ENCODE data around the gene IL2RA. TPM values are rescaled to one million over a fixed set of nuclear protein-coding genes. Genes with fewer than 3 reads are reported as not detected.

Gene IL2RA
- total and polyA plus RNA-seq, 7 experiments from 2014 or later, result 0.85 to 266 (median 3.3) TPM

GRCh38 chr10:6017781-6018354 is 44.3 kb downstream of the IL2RA start:
- Mint-ChIP-seq H3K27me3 (no peaks in the 10 kb centered on the region), H3K27ac (peak overlapping the region in 1 of 9 donors; percentile 51), H3K9me3 (peaks cover 0 to 6% (median 0%) of the 10 kb centered on the region in 11 donors), H3K4me3 (no peak overlapping the region), H3K36me3 (peaks cover 0 to 59% (median 14%) of the 10 kb centered on the region in 5 donors), H3K4me1 (peaks cover 3 to 62% (median 27%) of the 10 kb centered on the region in 7 donors)
- Histone ChIP-seq H3K4me1 (ENCODE audit: control insufficient read depth in 2 of 2, insufficient read depth in 2 of 2, low read length in 2 of 2) (peaks cover 9 to 15% of the 10 kb centered on the region in 2 donors), H3K27me3 (ENCODE audit: control insufficient read depth in 2 of 2, insufficient read depth in 2 of 2, low read length in 2 of 2) (no peaks in the 10 kb centered on the region), H3K36me3 (ENCODE audit: control insufficient read depth in 2 of 3, insufficient read depth in 3 of 3, low read length in 3 of 3) (no peaks in the 10 kb centered on the region), H3K9me3 (ENCODE audit: control insufficient read depth in 2 of 3, low read length in 3 of 3) (no peaks in the 10 kb centered on the region), H3K27ac (ENCODE audit: low read depth, low read length) (no peak overlapping the region), H3K4me3 (ENCODE audit: low read length) (no peak overlapping the region)
- DNase-seq (no peak), ATAC-seq (no peak)
- CTCF ChIA-PET, result interaction anchor here (1.0 to 1.2 kb wide), 2 partner anchors 35 to 68 kb away, joined by 3 to 4 read pairs; no protein-coding TSS in a partner anchor
- POLR2A ChIA-PET, result interaction anchor here (1.1 kb wide), 1 partner anchor 34 kb away, joined by 3 read pairs; no protein-coding TSS in a partner anchor
- intact Hi-C loops (cut with micrococcal nuclease), result loop anchor here in 1 of 2 donors (10.0 kb wide), 1 partner anchor 187 kb away; the partner anchor contains the start of gene PFKFB3

- ChIA-PET CTCF (interaction anchor here (0.5 to 5.5 kb wide), 27 partner anchors 14 to 392 kb away, joined by 3 to 84 read pairs (median 5); partner anchors contain the start of genes ANKRD16 and FBH1), POLR2A (interaction anchor here (0.6 to 2.8 kb wide), 19 partner anchors 13 to 384 kb away, joined by 3 to 22 read pairs (median 4); no protein-coding TSS in a partner anchor)
- peak overlapping the region in 9 of 10 donors; percentile 5 to 61 (median 36) for H3K4me3 Mint-ChIP-seq
- Histone ChIP-seq H3K36me3 (ENCODE audit: control insufficient read depth in 2 of 3, insufficient read depth in 3 of 3, low read length in 3 of 3) (no peaks in the 10 kb centered on the region), H3K9me3 (ENCODE audit: control insufficient read depth in 2 of 3, low read length in 3 of 3) (no peaks in the 10 kb centered on the region), H3K27me3 (ENCODE audit: control insufficient read depth in 2 of 2, insufficient read depth in 2 of 2, low read length in 2 of 2) (no peaks in the 10 kb centered on the region), H3K4me3 (ENCODE audit: low read length) (no peak overlapping the region), H3K4me1 (ENCODE audit: control insufficient read depth in 2 of 2, insufficient read depth in 2 of 2, low read length in 2 of 2) (peaks cover 9 to 15% of the 10 kb centered on the region in 2 donors), H3K27ac (ENCODE audit: low read depth, low read length) (peak overlapping the region; percentile 82)
- DNase-seq (peak in 7 of 9 donors; percentile 73 to 89 (median 86)), ATAC-seq (peak; percentile 98)
- H3K27me3 Mint-ChIP-seq, result no peaks in the 10 kb centered on the region
- H3K27ac Mint-ChIP-seq, result peak overlapping the region; percentile 85 to 99 (median 96)
- peaks cover 3 to 55% (median 25%) of the 10 kb centered on the region in 7 donors for H3K4me1 Mint-ChIP-seq
- H3K36me3 Mint-ChIP-seq, result peaks cover 0 to 53% (median 7%) of the 10 kb centered on the region in 5 donors
- intact Hi-C loops (cut with micrococcal nuclease), result loop anchor here (1.0 to 10.0 kb wide), 12 partner anchors 24 to 664 kb away; partner anchors contain the start of genes IL15RA (in 2 of the 2), IL2RA (in 2 of the 2) and PFKFB3 (in 1 of the 2)
- peaks cover 0 to 6% (median 0%) of the 10 kb centered on the region in 11 donors for H3K9me3 Mint-ChIP-seq
Measured at GRCh38 chr10:6014241-6014761, 47.9 kb downstream of the IL2RA start.

- peak overlapping the region; percentile 82 for H3K27ac ChIP-seq (ENCODE audit: low read depth, low read length)
- no peaks in the 10 kb centered on the region for H3K36me3 ChIP-seq (ENCODE audit: control insufficient read depth in 2 of 3, insufficient read depth in 3 of 3, low read length in 3 of 3)
- no peak overlapping the region for H3K4me3 ChIP-seq (ENCODE audit: low read length)
- H3K9me3 Mint-ChIP-seq, result no peaks in the 10 kb centered on the region
- POLR2A ChIA-PET, result interaction anchor here (0.6 to 2.8 kb wide), 14 partner anchors 14 to 278 kb away, joined by 3 to 22 read pairs (median 4); no protein-coding TSS in a partner anchor
- peaks cover 3 to 52% (median 21%) of the 10 kb centered on the region in 7 donors for H3K4me1 Mint-ChIP-seq
- DNase-seq, result no peak
- H3K4me3 Mint-ChIP-seq, result peak overlapping the region in 2 of 10 donors; percentile 60 to 61
- H3K36me3 Mint-ChIP-seq, result peaks cover 0 to 49% (median under 1%) of the 10 kb centered on the region in 5 donors
- peak overlapping the region; percentile 85 to 99 (median 96) for H3K27ac Mint-ChIP-seq
- H3K27me3 Mint-ChIP-seq, result no peaks in the 10 kb centered on the region
- no peak for ATAC-seq
- H3K9me3 ChIP-seq (ENCODE audit: control insufficient read depth in 2 of 3, low read length in 3 of 3), result no peaks in the 10 kb centered on the region
- H3K4me1 ChIP-seq (ENCODE audit: control insufficient read depth in 2 of 2, insufficient read depth in 2 of 2, low read length in 2 of 2), result peaks cover 9 to 15% of the 10 kb centered on the region in 2 donors
- H3K27me3 ChIP-seq (ENCODE audit: control insufficient read depth in 2 of 2, insufficient read depth in 2 of 2, low read length in 2 of 2), result no peaks in the 10 kb centered on the region
- CTCF ChIA-PET, result interaction anchor here (0.6 to 5.5 kb wide), 24 partner anchors 10 to 393 kb away, joined by 3 to 84 read pairs (median 5); partner anchors contain the start of genes ANKRD16, FBH1 and PFKFB3
- intact Hi-C loops (cut with micrococcal nuclease), result loop anchor here (1.0 to 10.0 kb wide), 12 partner anchors 25 to 665 kb away; partner anchors contain the start of genes IL15RA (in 2 of the 2), IL2RA (in 2 of the 2) and PFKFB3 (in 1 of the 2)
Measured at GRCh38 chr10:6013413-6014192, 48.6 kb downstream of the IL2RA start.

- no peaks in the 10 kb centered on the region for H3K36me3 ChIP-seq (ENCODE audit: control insufficient read depth in 2 of 3, insufficient read depth in 3 of 3, low read length in 3 of 3)
- ATAC-seq (no peak), DNase-seq (no peak)
- H3K4me1 ChIP-seq (ENCODE audit: control insufficient read depth in 2 of 2, insufficient read depth in 2 of 2, low read length in 2 of 2), result peaks cover 9 to 15% of the 10 kb centered on the region in 2 donors
- H3K9me3 Mint-ChIP-seq, result peaks cover 0 to 8% (median 0%) of the 10 kb centered on the region in 11 donors
- no peak overlapping the region for H3K27ac ChIP-seq (ENCODE audit: low read depth, low read length)
- H3K36me3 Mint-ChIP-seq, result peaks cover 0 to 52% (median 0%) of the 10 kb centered on the region in 5 donors
- H3K9me3 ChIP-seq (ENCODE audit: control insufficient read depth in 2 of 3, low read length in 3 of 3), result peaks cover 0 to 3% (median 0%) of the 10 kb centered on the region in 3 experiments
- H3K4me1 Mint-ChIP-seq, result peaks cover 3 to 45% (median 21%) of the 10 kb centered on the region in 7 donors
- no peak overlapping the region for H3K4me3 Mint-ChIP-seq
- peak overlapping the region in 3 of 9 donors; percentile 9 to 51 (median 48) for H3K27ac Mint-ChIP-seq
- ChIA-PET CTCF (interaction anchor here (0.7 to 5.5 kb wide), 5 partner anchors 11 to 389 kb away, joined by 3 to 84 read pairs (median 5); no protein-coding TSS in a partner anchor), POLR2A (interaction anchor here (0.6 to 2.8 kb wide), 2 partner anchors 38 to 74 kb away, joined by 4 to 22 read pairs; no protein-coding TSS in a partner anchor)
- H3K27me3 ChIP-seq (ENCODE audit: control insufficient read depth in 2 of 2, insufficient read depth in 2 of 2, low read length in 2 of 2), result no peaks in the 10 kb centered on the region
- intact Hi-C loops (cut with micrococcal nuclease), result loop anchor here (5.0 to 10.0 kb wide), 3 partner anchors 35 to 390 kb away; partner anchors contain the start of genes IL15RA (in 1 of the 2) and PFKFB3 (in 1 of the 2)
- H3K4me3 ChIP-seq (ENCODE audit: low read length), result no peak overlapping the region
- H3K27me3 Mint-ChIP-seq, result no peaks in the 10 kb centered on the region
Measured at GRCh38 chr10:6012121-6012905, 49.9 kb downstream of the IL2RA start.

GRCh38 chr10:6011558-6011957 is 50.6 kb downstream of the IL2RA start:
- Histone ChIP-seq H3K36me3 (ENCODE audit: control insufficient read depth in 2 of 3, insufficient read depth in 3 of 3, low read length in 3 of 3) (no peaks in the 10 kb centered on the region), H3K27ac (ENCODE audit: low read depth, low read length) (no peak overlapping the region), H3K4me3 (ENCODE audit: low read length) (no peak overlapping the region), H3K27me3 (ENCODE audit: control insufficient read depth in 2 of 2, insufficient read depth in 2 of 2, low read length in 2 of 2) (no peaks in the 10 kb centered on the region), H3K4me1 (ENCODE audit: control insufficient read depth in 2 of 2, insufficient read depth in 2 of 2, low read length in 2 of 2) (peaks cover 9 to 15% of the 10 kb centered on the region in 2 donors), H3K9me3 (ENCODE audit: control insufficient read depth in 2 of 3, low read length in 3 of 3) (peaks cover 0 to 4% (median 0%) of the 10 kb centered on the region in 3 experiments)
- H3K27me3 Mint-ChIP-seq, result peaks cover 0 to 4% (median 0%) of the 10 kb centered on the region in 5 donors
- DNase-seq (no peak), ATAC-seq (no peak)
- H3K27ac Mint-ChIP-seq, result peak overlapping the region in 1 of 9 donors; percentile 44
- H3K4me3 Mint-ChIP-seq, result no peak overlapping the region
- peaks cover 0 to 15% (median 0%) of the 10 kb centered on the region in 11 donors for H3K9me3 Mint-ChIP-seq
- ChIA-PET CTCF (interaction anchor here (1.0 to 1.7 kb wide), 2 partner anchors 34 to 76 kb away, joined by 3 to 9 read pairs; no protein-coding TSS in a partner anchor), POLR2A (no interaction called here)
- H3K36me3 Mint-ChIP-seq, result peaks cover 0 to 54% (median 0%) of the 10 kb centered on the region in 5 donors
- intact Hi-C loops (cut with micrococcal nuclease), result loop anchor here (5.0 to 10.0 kb wide), 3 partner anchors 34 to 391 kb away; partner anchors contain the start of genes IL15RA (in 1 of the 2) and PFKFB3 (in 1 of the 2)
- peaks cover 3 to 40% (median 21%) of the 10 kb centered on the region in 7 donors for H3K4me1 Mint-ChIP-seq
